Esophagus mucosa (tissue), 1 donor: Measurements from ENCODE around the gene TESMIN. TPM values are rescaled to one million over a fixed set of nuclear protein-coding genes. Genes with fewer than 3 reads are reported as not detected.
A peak's percentile ranks its signal among the peaks of the same experiment; 100 is the strongest.

ENCODE experiments used
- ATAC-seq: fragments of 200-7000 bp; cut with Tn5 transposase; one replicate; pipeline ENCODE4 v1.9.1; 2020
- total RNA-seq: library from RNA; stranded (reverse); gene quantifications from one replicate; pipeline ENCODE4 v1.2.4, GENCODE V29; 2023
- donor health status: DM: yes; HTN: yes; CAD: no.

The TESMIN gene
- total RNA-seq, 1 donor from 2014 or later: 5.2 TPM

DNA sequence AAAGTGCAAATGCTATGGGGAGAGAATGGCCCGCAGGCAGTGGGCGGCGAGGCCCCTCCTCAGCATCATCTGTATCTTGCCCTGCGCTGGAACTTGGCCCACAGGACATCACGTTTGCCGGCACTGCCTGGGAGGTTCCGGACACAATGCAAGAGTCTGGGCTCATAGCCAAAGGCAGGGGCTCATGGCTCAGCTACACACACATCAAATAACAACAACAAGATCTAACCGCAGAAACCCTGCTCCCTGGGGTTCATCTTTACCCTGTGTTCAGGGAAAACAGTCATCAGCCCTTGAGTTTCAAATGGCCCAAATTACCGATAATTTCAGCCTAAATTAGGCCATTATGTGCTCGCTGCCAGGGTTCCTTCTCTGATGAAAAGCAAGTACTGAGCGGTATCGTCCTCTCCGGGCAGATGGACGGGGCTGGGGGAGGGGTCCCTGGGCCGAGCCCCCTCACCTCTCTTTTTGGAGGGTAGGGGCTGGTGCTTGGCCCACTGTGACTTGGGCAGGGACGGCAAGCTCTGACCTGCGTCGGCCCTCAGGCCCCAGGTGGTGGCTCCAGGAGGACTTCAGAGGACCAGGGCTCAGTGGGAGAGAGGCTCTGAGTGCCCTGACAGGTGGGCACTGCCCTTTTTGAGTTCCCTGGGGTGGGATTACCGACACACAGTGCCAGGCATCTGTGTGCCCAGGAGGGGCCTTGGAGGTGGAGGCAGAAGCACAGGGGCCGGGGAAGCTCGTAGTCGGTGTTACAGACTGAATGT is 92.0 kb downstream of the TESMIN start:
- peak; percentile 46 for ATAC-seq

DNA sequence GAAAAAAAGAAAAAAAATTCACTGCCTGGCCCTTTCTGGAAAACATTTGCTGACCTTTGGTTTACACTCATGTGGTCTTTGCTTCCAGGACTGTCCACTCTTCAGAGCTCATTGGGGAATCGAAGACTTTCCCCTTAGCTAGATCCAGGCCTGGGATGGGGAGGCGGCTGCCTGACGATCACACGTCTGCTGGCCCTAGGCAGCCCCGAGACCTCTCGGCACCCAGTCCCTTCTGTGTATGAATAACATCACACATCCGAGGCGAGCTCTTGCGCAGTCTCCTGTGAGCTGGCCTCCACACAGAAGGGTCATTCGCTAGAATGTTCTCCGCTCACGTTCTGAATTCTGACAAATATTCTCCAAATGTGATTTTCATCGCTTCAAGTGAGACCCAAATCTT is 92.7 kb downstream of the TESMIN start:
- no peak for ATAC-seq

DNA sequence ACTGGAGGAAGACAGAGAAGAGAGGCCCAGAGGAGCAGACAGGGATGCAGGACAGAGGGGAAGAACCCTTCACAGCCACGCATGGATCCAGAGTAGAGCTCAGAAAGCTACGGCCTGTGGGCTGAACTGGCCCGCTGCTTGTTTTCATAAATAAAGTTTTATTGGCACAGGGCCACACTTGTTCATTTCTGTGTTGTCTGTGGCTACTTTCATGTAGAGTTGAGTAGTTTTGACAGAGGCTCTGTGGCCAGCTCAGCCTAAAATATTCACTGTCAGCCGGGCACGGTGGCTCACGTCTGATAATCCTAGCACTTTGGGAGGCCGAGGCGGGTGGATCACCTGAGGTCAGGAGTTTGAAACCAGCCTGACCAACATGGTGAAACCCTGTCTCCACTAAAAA is 93.2 kb downstream of the TESMIN start:
- ATAC-seq: no peak

Other genes with a start within 250 kb of the TESMIN start
- 0.36 TPM for gene GAL, start 67.0 kb downstream of the TESMIN start, total RNA-seq
- gene CPT1A, start 90.4 kb upstream of the TESMIN start, total RNA-seq: 23.9 TPM
- gene MRPL21, start 152.3 kb upstream of the TESMIN start, total RNA-seq: 62.7 TPM
- gene IGHMBP2, start 152.4 kb upstream of the TESMIN start, total RNA-seq: 12.6 TPM
- gene MRGPRD, start 229.5 kb upstream of the TESMIN start, total RNA-seq: not detected